T-helper 1 cell (primary cell): ENCODE measurements around the gene ZDHHC11.
"Not testable (repeated sequence)": the region's sequence is repeated elsewhere in the genome, so short reads cannot be mapped to it uniquely, and the experiment has no call there.

ENCODE experiments used
- DNase-seq, 5 donors: peaks; one replicate each; pipeline ENCODE4 v3.0.0-alpha.2; 2012 to 2020

Gene ZDHHC11

GRCh38 chr5:798505-799138, 52.2 kb downstream of the ZDHHC11 start:
- DNase-seq: not testable (repeated sequence)

DNA sequence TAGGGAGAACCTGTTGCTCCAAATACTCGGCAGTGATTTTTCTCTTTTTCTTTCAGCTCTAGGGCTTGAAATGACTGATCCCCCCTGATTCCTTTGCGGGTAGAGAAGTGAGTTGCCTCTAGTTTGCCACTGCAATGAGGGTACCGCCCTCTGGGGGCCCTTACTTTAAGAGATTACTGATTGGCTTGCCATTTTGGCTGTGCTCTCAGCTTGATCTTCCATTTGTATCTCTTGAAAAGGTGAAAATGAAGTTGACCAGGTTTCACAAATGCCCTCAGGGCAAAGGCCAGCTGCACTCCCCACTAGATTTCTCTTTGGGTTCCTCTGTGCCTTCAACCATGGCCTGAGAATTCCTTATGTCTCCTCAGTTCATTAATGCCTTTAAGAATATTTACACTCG, 52.8 kb downstream of the ZDHHC11 start:
- not testable (repeated sequence) for DNase-seq

DNA sequence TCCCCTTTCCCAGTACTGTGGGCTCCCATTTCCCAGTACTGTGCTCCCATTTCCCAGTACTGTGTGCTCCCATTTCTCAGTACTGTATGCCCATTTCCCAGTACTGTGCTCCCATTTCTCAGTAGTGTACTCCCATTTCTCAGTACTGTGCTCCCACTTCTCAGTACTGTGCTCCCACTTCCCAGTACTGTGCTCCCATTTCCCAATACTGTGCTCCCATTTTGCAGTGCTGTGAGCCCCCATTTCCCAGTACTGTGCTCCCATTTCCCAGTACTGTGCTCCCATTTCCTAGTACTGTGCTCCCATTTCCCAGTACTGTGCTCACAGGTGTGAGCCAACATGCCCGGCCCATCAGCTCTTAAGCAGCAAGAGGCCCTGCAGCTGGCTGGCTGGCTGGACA, 54.9 kb downstream of the ZDHHC11 start:
- DNase-seq: not testable (repeated sequence)

GRCh38 chr5:794948-795347, 55.8 kb downstream of the ZDHHC11 start:
- not testable (repeated sequence) for DNase-seq

GRCh38 chr5:788703-789102, 62.1 kb downstream of the ZDHHC11 start:
- not testable (repeated sequence) for DNase-seq

DNA sequence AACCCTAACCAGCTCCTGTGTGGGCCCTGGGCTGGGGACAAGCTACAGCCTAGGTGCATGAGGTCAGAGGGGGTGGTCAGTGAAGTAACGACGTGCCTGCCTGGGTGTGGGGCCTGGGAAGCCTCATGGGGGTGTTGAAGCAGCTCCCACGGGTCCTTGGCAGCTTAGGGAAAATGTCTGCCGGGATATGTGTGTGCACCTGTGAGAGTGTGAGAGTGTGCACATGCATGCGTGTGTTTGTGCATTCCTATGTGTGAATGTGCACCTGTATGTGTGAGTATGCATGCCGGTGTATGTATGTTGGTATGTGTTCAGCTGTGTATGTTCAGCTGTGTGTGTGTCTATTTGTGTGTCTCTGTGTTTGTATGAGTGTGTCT, 62.9 kb downstream of the ZDHHC11 start:
- DNase-seq: not testable (repeated sequence)

GRCh38 chr5:787224-787856, 63.4 kb downstream of the ZDHHC11 start:
- DNase-seq: not testable (repeated sequence)

DNA sequence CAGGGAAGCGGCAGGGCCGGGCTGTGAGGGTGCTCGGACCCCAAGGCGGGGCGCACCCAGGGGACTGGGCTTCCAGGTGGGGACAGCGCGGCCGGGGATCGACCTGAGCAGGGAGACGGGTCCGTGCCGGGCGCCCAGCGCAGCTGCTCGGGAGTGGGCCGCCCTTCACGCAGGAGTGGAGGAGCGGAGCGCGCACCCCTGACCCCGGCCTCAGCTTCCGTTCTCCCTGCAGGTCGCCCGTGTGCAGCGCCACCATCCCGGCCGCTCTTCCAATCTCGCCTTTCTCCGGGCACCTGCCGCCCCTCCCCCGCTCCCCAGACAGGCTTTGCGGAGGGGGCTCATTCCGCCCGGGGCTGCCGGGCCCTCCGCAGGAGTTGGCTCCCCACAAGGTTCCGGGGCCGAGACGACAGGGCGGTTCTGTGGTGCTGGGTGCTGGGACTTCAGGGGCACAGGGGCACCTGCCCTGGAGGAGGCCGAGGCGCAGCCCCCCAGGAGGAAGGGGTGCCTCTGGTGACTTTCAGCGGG, 65.5 kb downstream of the ZDHHC11 start:
- DNase-seq: not testable (repeated sequence)

- DNase-seq: peak; percentile 78 to 88 (median 81)
These were observed 66.2 kb downstream of the ZDHHC11 start, which contains the start of gene ZDHHC11B for GRCh38 chr5:784428-785177. Gene ZDHHC11B (minus strand): TSS chr5:784729. CDS start chr5:766919, 17,810 bp downstream.

DNA sequence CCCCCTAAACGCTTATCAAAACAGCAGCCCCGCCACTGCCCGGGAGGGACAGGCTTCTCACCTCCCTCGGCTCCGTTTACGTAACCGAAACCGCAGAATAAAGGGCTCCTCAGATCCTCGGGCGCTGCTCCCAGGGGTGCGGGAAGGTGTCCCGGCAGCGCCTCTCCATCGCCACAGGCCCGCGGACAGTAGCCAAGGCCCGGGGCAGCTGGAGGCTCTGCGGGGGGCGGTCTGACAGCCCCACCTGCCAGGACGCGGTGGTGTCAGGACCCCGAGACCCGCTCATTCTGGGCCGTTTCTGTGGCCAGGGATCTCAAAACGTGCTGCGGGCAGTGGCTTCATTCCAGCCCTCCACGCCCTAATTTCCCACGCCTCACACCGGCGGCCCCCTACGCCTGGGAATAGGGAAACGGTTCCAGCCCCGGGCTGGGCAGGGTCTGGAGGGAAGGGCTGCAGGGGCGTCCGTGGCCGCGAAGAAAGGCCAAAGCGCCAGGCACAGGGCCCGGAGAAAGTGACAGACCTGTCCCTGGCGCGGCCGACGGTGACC, 66.8 kb downstream of the ZDHHC11 start:
- DNase-seq: not testable (repeated sequence)

- not testable (repeated sequence) for DNase-seq
These were observed 67.6 kb downstream of the ZDHHC11 start for GRCh38 chr5:783049-783802.

DNA sequence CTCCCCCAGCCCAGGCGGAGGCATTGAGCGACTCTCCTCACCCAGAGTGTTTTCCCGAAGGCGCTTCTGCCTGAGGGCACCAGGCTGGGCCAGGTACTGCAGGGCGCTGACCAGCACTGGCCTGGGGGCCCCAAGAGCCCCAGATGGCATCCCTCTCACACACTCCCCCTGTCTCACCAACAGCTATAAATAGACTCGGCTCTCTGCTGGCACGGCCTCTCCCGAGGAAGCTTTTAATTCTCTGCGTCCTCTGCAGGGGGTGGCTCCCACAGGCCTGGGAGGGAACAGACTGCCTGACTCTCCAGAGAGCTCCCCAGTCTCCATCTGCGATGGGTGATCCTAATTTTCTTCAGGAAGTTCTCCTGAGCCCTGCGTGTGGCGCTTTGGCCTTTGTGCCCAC, 68.4 kb downstream of the ZDHHC11 start:
- not testable (repeated sequence) for DNase-seq

GRCh38 chr5:780571-780970, 70.2 kb downstream of the ZDHHC11 start:
- DNase-seq: not testable (repeated sequence)

DNA sequence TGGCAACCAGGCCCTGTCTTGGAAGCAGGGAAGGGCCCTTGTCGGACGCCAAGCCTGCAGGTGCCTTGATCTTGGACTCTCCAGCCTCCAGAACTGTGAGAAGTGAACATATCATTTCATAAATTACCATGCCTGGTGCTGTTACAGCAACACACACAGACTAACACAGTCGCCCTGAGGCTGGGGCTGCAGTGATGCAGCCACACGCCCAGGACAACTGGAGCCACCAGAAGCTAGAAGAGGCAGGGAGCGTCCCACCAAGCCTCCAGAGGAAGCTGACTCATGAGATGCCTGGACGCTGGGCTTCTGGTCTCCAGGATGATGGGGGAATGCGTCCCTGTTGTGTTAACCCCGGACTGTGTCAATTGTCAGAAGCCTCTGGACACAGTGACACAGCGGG, 71.8 kb downstream of the ZDHHC11 start:
- not testable (repeated sequence) for DNase-seq

GRCh38 chr5:778421-778820, 72.4 kb downstream of the ZDHHC11 start:
- DNase-seq: not testable (repeated sequence)

GRCh38 chr5:777756-778161, 73.0 kb downstream of the ZDHHC11 start:
- no peak for DNase-seq

DNA sequence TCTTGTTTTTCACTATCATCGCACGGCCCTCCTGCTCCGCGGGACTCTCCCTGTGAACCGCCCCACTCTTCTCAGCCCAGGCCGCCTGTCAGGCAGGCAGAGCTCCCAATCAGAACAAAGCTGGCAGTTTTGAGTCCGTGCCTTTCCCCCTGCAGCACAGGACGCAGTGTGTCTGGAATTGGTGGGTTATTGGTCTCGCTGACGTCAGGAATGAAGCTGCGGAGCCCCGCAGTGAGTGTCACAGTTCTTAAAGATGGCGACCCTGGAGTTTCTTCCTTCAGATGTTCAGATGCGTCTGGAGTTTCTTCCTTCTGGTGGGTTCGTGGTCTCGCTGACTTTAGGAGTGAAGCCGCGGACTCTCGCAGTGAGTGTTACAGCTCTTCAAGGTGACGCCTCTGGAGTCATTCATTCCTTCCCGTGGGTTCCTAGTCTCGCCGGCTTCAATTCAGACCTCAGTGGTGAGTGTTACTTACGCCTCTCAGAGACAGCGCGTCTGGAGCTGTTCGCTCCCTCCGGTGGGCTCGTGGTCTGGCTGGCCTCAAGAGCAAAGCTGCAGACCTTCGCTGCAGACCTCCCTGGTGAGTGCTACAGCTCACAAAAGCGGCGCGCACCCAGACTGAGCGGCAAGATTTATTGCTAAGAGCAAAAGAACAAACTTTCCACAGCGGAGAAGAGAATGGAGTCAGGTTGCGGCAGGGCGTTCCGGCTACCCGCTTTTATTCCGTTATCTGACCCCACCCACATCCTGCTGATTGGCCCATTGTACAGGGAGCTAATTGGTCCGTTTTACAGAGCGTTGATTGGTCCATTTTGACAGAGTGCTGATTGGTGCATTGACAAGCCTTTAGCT, 73.7 kb downstream of the ZDHHC11 start:
- DNase-seq: no peak

DNA sequence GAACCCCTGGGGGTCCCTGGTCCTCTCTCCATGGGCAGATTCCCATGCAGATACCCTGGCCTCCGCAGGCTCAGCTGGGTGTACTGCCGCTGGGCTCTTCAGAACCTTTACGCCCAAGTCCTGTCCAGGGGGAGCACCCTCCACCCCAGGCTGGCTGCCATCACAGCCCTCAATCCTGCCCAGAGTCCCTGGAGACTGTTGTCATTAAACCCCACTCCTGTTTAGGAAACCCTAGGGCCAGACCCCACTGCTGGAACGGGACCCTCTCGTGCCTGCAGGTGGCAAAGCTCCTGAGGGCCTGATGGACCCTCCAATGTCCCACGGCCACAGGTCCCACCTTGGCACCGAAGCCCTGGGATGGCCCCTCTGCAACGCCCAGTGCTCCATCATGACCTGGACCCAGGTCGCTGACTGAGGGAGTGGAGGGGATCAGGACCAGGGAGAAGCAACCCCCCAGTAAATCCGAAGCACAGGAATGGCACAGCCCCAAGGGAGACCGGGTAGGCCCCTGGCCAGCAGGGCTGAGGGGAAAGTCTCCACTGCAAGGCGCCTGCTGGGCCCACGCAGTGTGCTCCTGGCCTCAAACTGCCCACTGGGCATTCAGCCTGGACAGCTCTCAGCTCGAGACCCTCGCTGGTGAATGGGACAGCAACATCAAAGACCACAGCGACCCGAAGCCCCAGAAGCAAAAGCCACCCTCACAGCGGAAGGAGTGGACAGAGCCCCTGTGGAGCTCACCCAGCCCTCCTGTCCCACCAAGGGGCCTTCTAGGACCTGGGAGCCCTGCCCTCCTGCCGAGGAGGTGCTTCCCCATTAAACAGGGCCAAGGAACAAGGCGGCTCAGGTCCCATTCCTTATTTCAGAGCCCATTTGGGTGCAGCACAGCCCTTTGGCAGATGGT, 74.6 kb downstream of the ZDHHC11 start:
- DNase-seq: no peak

GRCh38 chr5:775595-775960, 75.2 kb downstream of the ZDHHC11 start:
- not testable (repeated sequence) for DNase-seq

DNA sequence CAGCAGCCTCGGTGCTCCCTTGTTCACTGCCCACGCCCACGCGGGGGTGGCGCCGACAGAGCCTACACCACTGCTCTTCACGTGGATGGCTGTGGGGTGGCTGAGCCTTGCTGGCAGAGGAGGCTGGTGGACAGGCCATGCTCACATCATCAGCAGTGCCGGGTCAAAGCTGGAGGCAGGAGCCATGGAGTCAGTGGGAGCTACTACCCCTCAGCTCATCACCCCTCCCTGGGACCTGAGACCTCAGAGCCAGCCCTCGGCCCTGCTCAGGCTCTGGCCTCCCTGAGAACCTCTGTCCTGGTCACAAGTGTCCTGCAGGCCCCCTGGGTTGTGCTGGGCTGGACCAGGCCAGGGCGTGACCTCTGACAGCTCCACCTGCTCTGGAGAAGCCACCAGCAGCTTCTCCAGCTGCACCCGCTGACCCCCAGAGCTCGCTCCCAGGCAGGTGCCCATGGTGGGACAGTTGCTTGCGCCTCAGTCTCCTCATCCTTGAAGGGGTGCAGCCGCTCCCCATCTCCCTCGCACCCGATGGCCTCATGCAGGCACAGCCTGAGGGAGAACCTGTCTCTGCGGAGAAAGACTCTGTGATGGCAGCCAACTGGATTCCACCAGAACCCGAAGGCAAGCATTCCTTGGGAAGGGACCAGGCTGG, 75.8 kb downstream of the ZDHHC11 start:
- not testable (repeated sequence) for DNase-seq
